Measurements from ENCODE around the gene RIPPLY1. TPM values are rescaled to one million over a fixed set of nuclear protein-coding genes. Genes with fewer than 3 reads are reported as not detected.

Gene RIPPLY1
- total RNA-seq, 1 experiment from 2014 or later: 0.27 TPM

DNA sequence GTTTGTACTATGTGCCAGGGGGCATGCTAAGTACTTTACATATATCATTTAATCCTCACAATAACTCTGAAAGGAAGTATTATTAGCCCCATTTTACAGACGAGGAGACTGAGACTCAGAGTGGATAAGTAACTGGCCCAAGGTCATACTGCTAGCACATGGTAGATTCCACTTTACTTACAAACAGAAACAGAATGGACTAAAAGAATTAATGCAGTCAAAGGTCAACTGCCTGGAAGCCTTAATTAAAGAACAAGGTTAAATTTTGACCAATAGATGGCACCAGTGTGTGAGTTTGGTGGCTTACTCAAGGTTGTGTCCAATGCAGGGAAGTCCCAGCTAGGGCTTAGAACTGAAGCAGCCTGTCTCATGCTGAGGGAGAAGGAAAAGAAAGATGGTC lies 4.7 kb downstream of the RIPPLY1 start:
- no peaks in the 10 kb centered on the region for H3K9me3 ChIP-seq (ENCODE audit: control insufficient read depth in 1 of 2, insufficient read depth in 1 of 2, low read depth in 1 of 2, low read length in 2 of 2)
- ChIA-PET CTCF (interaction anchor here (0.6 to 2.1 kb wide), 11 partner anchors 7 to 1534 kb away, joined by 3 to 21 read pairs (median 3); partner anchors contain the start of gene PRPS1), RAD21 (ENCODE audit: low non-redundant PET in 1 of 2, low total read pairs in 2 of 2, uncharacterized antibody in 2 of 2, unreplicated experiment in 2 of 2) (interaction anchor here (0.9 to 1.1 kb wide), 2 partner anchors 61 to 62 kb away, joined by 4 to 9 read pairs; no protein-coding TSS in a partner anchor), POLR2A (no interaction called here)
- H3K9me2 ChIP-seq (ENCODE audit: insufficient read depth): no peaks in the 10 kb centered on the region
- no peaks in the 10 kb centered on the region for H3K27me3 ChIP-seq (ENCODE audit: insufficient read depth, low read length)
- H3K4me3 ChIP-seq (replicated peaks in 1 of 2; ENCODE audit: low read depth in 1 of 2, low read length in 2 of 2): no peak overlapping the region
- DNase-seq (ENCODE audit: low read depth, low spot score): no peak
- no peaks in the 10 kb centered on the region for H4K20me1 ChIP-seq (ENCODE audit: insufficient read depth)
- intact Hi-C loops (cut with micrococcal nuclease): loop anchor here (10.0 kb wide), 5 partner anchors 126 to 1176 kb away; no protein-coding TSS in a partner anchor
- peak; percentile 46 for ATAC-seq
- H3K79me2 ChIP-seq (ENCODE audit: insufficient read depth, low read length): no peaks in the 10 kb centered on the region
- no peak overlapping the region for H3K9ac ChIP-seq (ENCODE audit: low read length)
- no peak overlapping the region for H3K27ac ChIP-seq (ENCODE audit: low read depth, low read length)
- BruUV-seq (replicated peaks): no TSS peak
- H3K4me2 ChIP-seq (ENCODE audit: low read length): peak overlapping the region; percentile 19; the same call in 1 of the 2 replicates
- no peaks in the 10 kb centered on the region for H3K36me3 ChIP-seq (ENCODE audit: control insufficient read depth in 1 of 2, insufficient read depth in 2 of 2, low read length in 2 of 2)
- TF ChIP-seq, protein P1, sequence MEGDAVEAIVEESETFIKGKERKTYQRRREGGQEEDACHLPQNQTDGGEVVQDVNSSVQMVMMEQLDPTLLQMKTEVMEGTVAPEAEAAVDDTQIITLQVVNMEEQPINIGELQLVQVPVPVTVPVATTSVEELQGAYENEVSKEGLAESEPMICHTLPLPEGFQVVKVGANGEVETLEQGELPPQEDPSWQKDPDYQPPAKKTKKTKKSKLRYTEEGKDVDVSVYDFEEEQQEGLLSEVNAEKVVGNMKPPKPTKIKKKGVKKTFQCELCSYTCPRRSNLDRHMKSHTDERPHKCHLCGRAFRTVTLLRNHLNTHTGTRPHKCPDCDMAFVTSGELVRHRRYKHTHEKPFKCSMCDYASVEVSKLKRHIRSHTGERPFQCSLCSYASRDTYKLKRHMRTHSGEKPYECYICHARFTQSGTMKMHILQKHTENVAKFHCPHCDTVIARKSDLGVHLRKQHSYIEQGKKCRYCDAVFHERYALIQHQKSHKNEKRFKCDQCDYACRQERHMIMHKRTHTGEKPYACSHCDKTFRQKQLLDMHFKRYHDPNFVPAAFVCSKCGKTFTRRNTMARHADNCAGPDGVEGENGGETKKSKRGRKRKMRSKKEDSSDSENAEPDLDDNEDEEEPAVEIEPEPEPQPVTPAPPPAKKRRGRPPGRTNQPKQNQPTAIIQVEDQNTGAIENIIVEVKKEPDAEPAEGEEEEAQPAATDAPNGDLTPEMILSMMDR (IDR thresholded peaks at IDR 0.05 in 2 of 3, conservative IDR thresholded peaks at IDR 0.05 in 1 of 3; ENCODE audit: borderline replicate concordance in 1 of 3, insufficient read depth in 1 of 3, low read depth in 2 of 3, low read length in 2 of 3): peak; percentile 15 to 56 (median 47); a peak in 4 of 6 replicates
- peak; percentile 75 for TF ChIP-seq RAD21 (IDR thresholded peaks at IDR 0.05; ENCODE audit: low read depth)
- no peak for TF ChIP-seq JUND (IDR thresholded peaks at IDR 0.05)
- no peak for TF ChIP-seq ZNF274 (IDR thresholded peaks at IDR 0.05; ENCODE audit: low read depth, low read length)
- TF ChIP-seq, protein P2, sequence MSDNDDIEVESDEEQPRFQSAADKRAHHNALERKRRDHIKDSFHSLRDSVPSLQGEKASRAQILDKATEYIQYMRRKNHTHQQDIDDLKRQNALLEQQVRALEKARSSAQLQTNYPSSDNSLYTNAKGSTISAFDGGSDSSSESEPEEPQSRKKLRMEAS (IDR thresholded peaks at IDR 0.05): no peak
- TF ChIP-seq, protein P3, sequence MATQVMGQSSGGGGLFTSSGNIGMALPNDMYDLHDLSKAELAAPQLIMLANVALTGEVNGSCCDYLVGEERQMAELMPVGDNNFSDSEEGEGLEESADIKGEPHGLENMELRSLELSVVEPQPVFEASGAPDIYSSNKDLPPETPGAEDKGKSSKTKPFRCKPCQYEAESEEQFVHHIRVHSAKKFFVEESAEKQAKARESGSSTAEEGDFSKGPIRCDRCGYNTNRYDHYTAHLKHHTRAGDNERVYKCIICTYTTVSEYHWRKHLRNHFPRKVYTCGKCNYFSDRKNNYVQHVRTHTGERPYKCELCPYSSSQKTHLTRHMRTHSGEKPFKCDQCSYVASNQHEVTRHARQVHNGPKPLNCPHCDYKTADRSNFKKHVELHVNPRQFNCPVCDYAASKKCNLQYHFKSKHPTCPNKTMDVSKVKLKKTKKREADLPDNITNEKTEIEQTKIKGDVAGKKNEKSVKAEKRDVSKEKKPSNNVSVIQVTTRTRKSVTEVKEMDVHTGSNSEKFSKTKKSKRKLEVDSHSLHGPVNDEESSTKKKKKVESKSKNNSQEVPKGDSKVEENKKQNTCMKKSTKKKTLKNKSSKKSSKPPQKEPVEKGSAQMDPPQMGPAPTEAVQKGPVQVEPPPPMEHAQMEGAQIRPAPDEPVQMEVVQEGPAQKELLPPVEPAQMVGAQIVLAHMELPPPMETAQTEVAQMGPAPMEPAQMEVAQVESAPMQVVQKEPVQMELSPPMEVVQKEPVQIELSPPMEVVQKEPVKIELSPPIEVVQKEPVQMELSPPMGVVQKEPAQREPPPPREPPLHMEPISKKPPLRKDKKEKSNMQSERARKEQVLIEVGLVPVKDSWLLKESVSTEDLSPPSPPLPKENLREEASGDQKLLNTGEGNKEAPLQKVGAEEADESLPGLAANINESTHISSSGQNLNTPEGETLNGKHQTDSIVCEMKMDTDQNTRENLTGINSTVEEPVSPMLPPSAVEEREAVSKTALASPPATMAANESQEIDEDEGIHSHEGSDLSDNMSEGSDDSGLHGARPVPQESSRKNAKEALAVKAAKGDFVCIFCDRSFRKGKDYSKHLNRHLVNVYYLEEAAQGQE (IDR thresholded peaks at IDR 0.05; ENCODE audit: low read depth): no peak
- TF ChIP-seq SIN3A (IDR thresholded peaks at IDR 0.05; ENCODE audit: low read depth): no peak
- no peak for TF ChIP-seq CBX3 (IDR thresholded peaks at IDR 0.05; ENCODE audit: low read depth)
- no peak for TF ChIP-seq YY1 (IDR thresholded peaks at IDR 0.05; ENCODE audit: extremely low read depth, insufficient replicate concordance, low read depth, low read length)
- no peak for TF ChIP-seq CEBPB (IDR thresholded peaks at IDR 0.05; ENCODE audit: low read depth)
- TF ChIP-seq ELF1 (IDR thresholded peaks at IDR 0.05; ENCODE audit: borderline replicate concordance, low read depth): no peak
- TF ChIP-seq POLR2AphosphoS5 (IDR thresholded peaks at IDR 0.05; ENCODE audit: low read depth, low read length): no peak
- H3K4me1 ChIP-seq (ENCODE audit: control insufficient read depth in 1 of 2, insufficient read depth in 2 of 2, low read length in 2 of 2): peaks cover 19 to 47% of the 10 kb centered on the region in 2 experiments
- peak overlapping the region; percentile 78 for H2AFZ ChIP-seq (ENCODE audit: low read depth, low read length, poor library complexity, severe bottlenecking)

All from HCT116 (cell line).